ENCODE measurements around the gene PRND. TPM values are rescaled to one million over a fixed set of nuclear protein-coding genes. Genes with fewer than 3 reads are reported as not detected.
A peak's percentile ranks its signal among the peaks of the same experiment; 100 is the strongest.

The PRND gene, protein sequence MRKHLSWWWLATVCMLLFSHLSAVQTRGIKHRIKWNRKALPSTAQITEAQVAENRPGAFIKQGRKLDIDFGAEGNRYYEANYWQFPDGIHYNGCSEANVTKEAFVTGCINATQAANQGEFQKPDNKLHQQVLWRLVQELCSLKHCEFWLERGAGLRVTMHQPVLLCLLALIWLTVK
- total RNA-seq (2014; rRNA removed; shearing (Covaris generic); ENCODE audit: low replicate concordance): not detected in 2 replicates

DNA sequence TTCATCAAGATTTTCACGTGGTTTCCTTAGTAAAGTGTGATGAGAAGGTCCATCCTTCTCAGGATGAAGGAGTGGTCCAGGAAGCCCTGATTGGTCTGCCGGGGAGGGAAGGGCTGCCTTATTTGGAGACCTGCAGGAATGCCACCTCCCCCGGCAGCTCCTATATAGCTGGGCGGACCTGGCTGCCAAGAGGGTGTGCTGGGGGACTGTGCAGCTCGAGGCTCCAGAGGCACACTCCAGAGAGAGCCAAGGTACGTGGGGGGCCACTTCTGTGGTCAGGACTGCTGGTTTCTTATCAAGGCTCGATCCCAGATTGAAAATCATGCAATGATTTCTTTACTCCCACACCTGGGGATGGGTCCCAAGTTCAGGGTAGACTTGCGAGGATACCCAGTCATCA is at the start of gene PRND:
TSS of gene PRND (plus strand) at position 191 of the 400 bp plus-strand sequence. CDS start 2,643 bp downstream, outside the sequence.
- DNase-seq: no peak
- H3K9me2 ChIP-seq (replicated peaks; ENCODE audit: insufficient read depth, low read length): no peaks in the 10 kb centered on the region
- H2AFZ ChIP-seq (ENCODE audit: low read length): peak within 1 kb of the TSS; percentile 92
- H3K27ac ChIP-seq (ENCODE audit: low read length): no peak within 1 kb of the TSS
- H3K4me3 ChIP-seq (ENCODE audit: low read length): peak within 1 kb of the TSS; percentile 53
- no peaks in the 10 kb centered on the region for H4K20me1 ChIP-seq (ENCODE audit: insufficient read depth, low read depth, low read length)
- H3K27me3 ChIP-seq (ENCODE audit: low read length): no peaks in the 10 kb centered on the region
- peaks cover 25% of the 10 kb centered on the region for H3K4me1 ChIP-seq (ENCODE audit: low read length)
- H3K9ac ChIP-seq (ENCODE audit: low read length): peak within 1 kb of the TSS; percentile 50
- H3K36me3 ChIP-seq (ENCODE audit: insufficient read depth, low read length): no peaks in the 10 kb centered on the region
- H3K4me2 ChIP-seq (ENCODE audit: low read depth, low read length, poor library complexity, severe bottlenecking): peak within 1 kb of the TSS; percentile 80
- H3K79me2 ChIP-seq (ENCODE audit: low read length): no peaks in the 10 kb centered on the region
- no peaks in the 10 kb centered on the region for H3K9me3 ChIP-seq (ENCODE audit: low read length)

DNA sequence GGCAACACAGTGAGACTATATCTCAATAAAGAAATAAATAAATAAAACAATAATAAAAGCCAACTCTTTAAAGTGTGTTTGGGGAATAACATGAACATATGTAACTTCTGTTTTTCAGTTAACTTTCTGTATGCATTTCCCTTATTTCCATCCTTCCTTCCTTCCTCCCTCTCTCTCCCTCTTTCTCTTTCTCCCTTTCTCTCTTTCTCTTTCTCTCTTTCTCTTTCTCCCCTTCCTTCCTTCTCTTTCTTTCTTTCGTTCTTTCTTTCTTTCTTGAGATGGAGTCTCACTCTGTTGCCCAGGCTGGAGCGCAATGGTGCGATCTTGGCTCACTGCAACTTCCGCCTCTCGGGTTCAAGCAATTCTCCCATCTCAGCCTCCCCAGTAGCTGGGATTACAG is 48.8 kb upstream of the PRND start:
- Histone ChIP-seq H3K4me3 (ENCODE audit: low read length) (no peak overlapping the region), H3K27me3 (ENCODE audit: low read length) (no peaks in the 10 kb centered on the region), H4K20me1 (ENCODE audit: insufficient read depth, low read depth, low read length) (no peaks in the 10 kb centered on the region)

DNA sequence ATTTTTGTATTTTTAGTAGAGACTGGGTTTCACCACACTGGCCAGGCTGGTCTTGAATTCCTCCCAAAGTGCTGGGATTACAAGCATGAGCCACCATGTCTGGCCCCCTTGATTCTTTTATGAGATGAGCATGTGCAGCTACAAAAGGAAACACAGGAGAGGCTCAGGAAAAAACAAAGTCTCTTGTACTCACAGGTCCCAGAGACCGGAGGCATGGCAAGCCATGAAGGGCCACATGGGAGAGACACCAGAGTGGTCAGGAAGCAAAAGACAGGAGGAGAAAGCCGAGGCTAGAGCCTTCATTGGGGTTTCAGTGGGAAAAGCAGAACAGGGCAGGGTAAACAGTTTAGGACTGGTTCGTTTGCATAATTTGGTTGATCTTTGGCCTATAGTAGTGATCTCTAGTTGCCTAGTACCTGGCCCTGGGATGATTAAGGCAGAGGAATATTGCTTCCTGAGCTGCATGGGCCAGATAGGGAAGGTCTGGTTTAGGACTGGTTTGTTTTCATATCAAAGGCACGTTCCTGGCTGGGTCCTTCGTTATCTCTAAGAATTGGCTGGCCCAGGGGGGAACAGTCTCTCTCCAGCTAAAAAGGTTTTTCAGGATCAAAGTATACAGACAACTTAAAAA is 48.2 kb upstream of the PRND start:
- Histone ChIP-seq H2AFZ (ENCODE audit: low read length) (no peak overlapping the region), H3K36me3 (ENCODE audit: insufficient read depth, low read length) (no peaks in the 10 kb centered on the region), H3K4me2 (ENCODE audit: low read depth, low read length, poor library complexity, severe bottlenecking) (no peak overlapping the region)

More for the DNA sequence above, 48.8 kb upstream of the PRND start:
- Histone ChIP-seq H3K4me2 (ENCODE audit: low read depth, low read length, poor library complexity, severe bottlenecking) (no peak overlapping the region), H3K9me3 (ENCODE audit: low read length) (no peaks in the 10 kb centered on the region), H3K9ac (ENCODE audit: low read length) (no peak overlapping the region), H2AFZ (ENCODE audit: low read length) (no peak overlapping the region), H3K4me1 (ENCODE audit: low read length) (peaks cover 11% of the 10 kb centered on the region), H3K27ac (ENCODE audit: low read length) (no peak overlapping the region), H3K79me2 (ENCODE audit: low read length) (no peaks in the 10 kb centered on the region), H3K9me2 (replicated peaks; ENCODE audit: insufficient read depth, low read length) (no peaks in the 10 kb centered on the region), H3K36me3 (ENCODE audit: insufficient read depth, low read length) (no peaks in the 10 kb centered on the region)
- no peak for DNase-seq

DNA sequence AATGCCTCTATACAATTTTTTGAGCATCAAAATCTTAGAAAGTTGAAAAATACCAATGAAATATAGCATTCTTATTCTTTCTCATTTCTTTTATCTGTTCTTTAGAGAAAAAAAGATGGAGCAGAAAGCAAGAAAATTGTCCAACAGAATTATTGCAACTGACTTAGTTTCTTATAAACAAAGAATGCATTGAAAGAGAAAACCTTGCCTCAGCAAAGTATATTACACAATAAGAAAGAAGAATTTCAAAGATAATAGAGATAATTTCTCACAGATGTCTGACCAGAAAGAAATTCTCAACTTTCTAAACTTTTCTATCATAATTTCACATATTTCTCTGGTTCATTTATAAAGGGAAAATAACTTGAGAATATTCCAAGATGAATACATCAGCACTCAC is 47.0 kb upstream of the PRND start:
- no peaks in the 10 kb centered on the region for H3K79me2 ChIP-seq (ENCODE audit: low read length)
- DNase-seq: no peak
- H3K9me2 ChIP-seq (replicated peaks; ENCODE audit: insufficient read depth, low read length): no peaks in the 10 kb centered on the region
- H3K4me3 ChIP-seq (ENCODE audit: low read length): no peak overlapping the region
- no peaks in the 10 kb centered on the region for H3K27me3 ChIP-seq (ENCODE audit: low read length)
- no peak overlapping the region for H3K9ac ChIP-seq (ENCODE audit: low read length)
- H3K4me1 ChIP-seq (ENCODE audit: low read length): peaks cover 11% of the 10 kb centered on the region
- H3K9me3 ChIP-seq (ENCODE audit: low read length): no peaks in the 10 kb centered on the region
- H3K36me3 ChIP-seq (ENCODE audit: insufficient read depth, low read length): no peaks in the 10 kb centered on the region
- no peak overlapping the region for H2AFZ ChIP-seq (ENCODE audit: low read length)
- no peak overlapping the region for H3K4me2 ChIP-seq (ENCODE audit: low read depth, low read length, poor library complexity, severe bottlenecking)
- H4K20me1 ChIP-seq (ENCODE audit: insufficient read depth, low read depth, low read length): no peaks in the 10 kb centered on the region
- no peak overlapping the region for H3K27ac ChIP-seq (ENCODE audit: low read length)

More for the DNA sequence above, 48.2 kb upstream of the PRND start:
- DNase-seq: no peak
- no peak overlapping the region for H3K4me3 ChIP-seq (ENCODE audit: low read length)
- peaks cover 11% of the 10 kb centered on the region for H3K4me1 ChIP-seq (ENCODE audit: low read length)
- no peaks in the 10 kb centered on the region for H3K9me2 ChIP-seq (replicated peaks; ENCODE audit: insufficient read depth, low read length)
- H3K27me3 ChIP-seq (ENCODE audit: low read length): no peaks in the 10 kb centered on the region
- H3K79me2 ChIP-seq (ENCODE audit: low read length): no peaks in the 10 kb centered on the region
- no peak overlapping the region for H3K9ac ChIP-seq (ENCODE audit: low read length)
- H3K27ac ChIP-seq (ENCODE audit: low read length): no peak overlapping the region
- no peaks in the 10 kb centered on the region for H3K9me3 ChIP-seq (ENCODE audit: low read length)
- no peaks in the 10 kb centered on the region for H4K20me1 ChIP-seq (ENCODE audit: insufficient read depth, low read depth, low read length)

DNA sequence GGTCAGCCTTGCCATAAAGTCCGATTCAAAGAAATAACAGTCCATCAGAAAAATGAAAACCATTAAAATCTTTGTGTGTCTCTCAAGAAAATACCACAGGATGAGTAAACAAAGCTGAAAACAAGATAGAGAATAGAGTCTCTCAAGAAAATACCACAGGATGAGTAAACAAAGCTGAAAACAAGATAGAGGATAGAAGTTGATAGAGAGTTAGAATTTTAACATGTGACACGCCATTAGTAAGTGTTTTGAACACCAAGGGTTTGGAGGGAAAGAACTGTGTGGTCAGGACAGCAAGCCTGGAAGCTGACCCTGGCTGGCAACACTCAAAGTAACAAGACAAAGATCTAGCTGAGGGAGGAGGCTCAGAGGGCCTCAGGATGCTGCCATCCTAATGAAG is 43.9 kb upstream of the PRND start:
- H3K27ac ChIP-seq (ENCODE audit: low read length): no peak overlapping the region
- H2AFZ ChIP-seq (ENCODE audit: low read length): no peak overlapping the region
- no peaks in the 10 kb centered on the region for H3K36me3 ChIP-seq (ENCODE audit: insufficient read depth, low read length)
- no peak for DNase-seq
- H3K4me1 ChIP-seq (ENCODE audit: low read length): peaks cover 11% of the 10 kb centered on the region
- H3K9me2 ChIP-seq (replicated peaks; ENCODE audit: insufficient read depth, low read length): no peaks in the 10 kb centered on the region
- no peaks in the 10 kb centered on the region for H3K27me3 ChIP-seq (ENCODE audit: low read length)
- H3K79me2 ChIP-seq (ENCODE audit: low read length): no peaks in the 10 kb centered on the region
- H3K4me2 ChIP-seq (ENCODE audit: low read depth, low read length, poor library complexity, severe bottlenecking): no peak overlapping the region
- H3K9me3 ChIP-seq (ENCODE audit: low read length): no peaks in the 10 kb centered on the region
- H4K20me1 ChIP-seq (ENCODE audit: insufficient read depth, low read depth, low read length): no peaks in the 10 kb centered on the region
- no peak overlapping the region for H3K4me3 ChIP-seq (ENCODE audit: low read length)
- no peak overlapping the region for H3K9ac ChIP-seq (ENCODE audit: low read length)

DNA sequence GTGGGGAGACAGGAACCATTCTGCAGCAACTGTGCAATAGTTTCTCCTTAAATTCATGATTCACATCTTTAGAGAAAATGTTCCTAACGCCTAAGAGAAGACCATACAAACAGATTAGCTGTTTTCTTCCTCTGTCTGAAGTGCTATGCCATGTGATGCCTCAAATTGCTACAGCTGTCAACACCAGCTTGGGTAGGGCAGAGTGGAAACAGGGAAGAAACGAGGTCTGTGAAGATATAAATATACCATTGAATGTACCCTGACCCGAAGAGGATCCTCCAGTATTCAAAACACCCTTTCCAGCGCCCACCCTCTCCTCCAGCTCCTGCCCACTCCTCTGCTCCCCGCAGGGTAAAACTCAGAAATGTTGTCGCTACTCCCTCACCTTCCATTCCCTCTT is 40.3 kb upstream of the PRND start:
- H3K9me2 ChIP-seq (replicated peaks; ENCODE audit: insufficient read depth, low read length): no peaks in the 10 kb centered on the region
- H3K36me3 ChIP-seq (ENCODE audit: insufficient read depth, low read length): no peaks in the 10 kb centered on the region
- H3K27ac ChIP-seq (ENCODE audit: low read length): no peak overlapping the region
- no peaks in the 10 kb centered on the region for H3K27me3 ChIP-seq (ENCODE audit: low read length)
- no peaks in the 10 kb centered on the region for H3K9me3 ChIP-seq (ENCODE audit: low read length)
- H3K4me3 ChIP-seq (ENCODE audit: low read length): no peak overlapping the region
- no peak overlapping the region for H3K4me2 ChIP-seq (ENCODE audit: low read depth, low read length, poor library complexity, severe bottlenecking)
- no peak for DNase-seq
- H3K4me1 ChIP-seq (ENCODE audit: low read length): peaks cover 6% of the 10 kb centered on the region
- H3K79me2 ChIP-seq (ENCODE audit: low read length): no peaks in the 10 kb centered on the region
- H4K20me1 ChIP-seq (ENCODE audit: insufficient read depth, low read depth, low read length): no peaks in the 10 kb centered on the region
- H3K9ac ChIP-seq (ENCODE audit: low read length): no peak overlapping the region
- no peak overlapping the region for H2AFZ ChIP-seq (ENCODE audit: low read length)

DNA sequence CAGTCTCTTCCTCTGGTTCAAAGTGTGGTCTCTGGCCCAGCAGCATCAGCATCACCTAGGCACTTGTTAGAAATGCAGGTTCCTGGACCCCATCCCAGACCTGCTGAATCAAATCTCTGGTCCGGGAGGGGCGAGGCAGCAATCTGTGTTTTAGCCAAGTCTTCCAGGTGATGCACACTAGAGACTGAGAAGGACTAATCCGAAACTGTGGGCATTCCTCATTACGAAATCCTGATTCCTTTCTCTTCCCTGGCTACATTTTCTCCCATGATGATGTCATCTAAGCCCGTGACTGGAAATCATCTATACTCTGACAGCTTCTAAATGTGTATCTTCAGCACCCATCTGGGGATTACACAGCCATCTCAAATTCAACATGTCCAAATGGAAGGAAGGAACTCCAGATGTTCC is 39.7 kb upstream of the PRND start:
- H3K4me2 ChIP-seq (ENCODE audit: low read depth, low read length, poor library complexity, severe bottlenecking): no peak overlapping the region
- no peak overlapping the region for H2AFZ ChIP-seq (ENCODE audit: low read length)
- no peak overlapping the region for H3K9ac ChIP-seq (ENCODE audit: low read length)
- no peaks in the 10 kb centered on the region for H3K9me2 ChIP-seq (replicated peaks; ENCODE audit: insufficient read depth, low read length)
- DNase-seq: no peak
- no peaks in the 10 kb centered on the region for H3K9me3 ChIP-seq (ENCODE audit: low read length)
- H3K79me2 ChIP-seq (ENCODE audit: low read length): no peaks in the 10 kb centered on the region
- H4K20me1 ChIP-seq (ENCODE audit: insufficient read depth, low read depth, low read length): no peaks in the 10 kb centered on the region
- H3K4me1 ChIP-seq (ENCODE audit: low read length): peaks cover 8% of the 10 kb centered on the region
- no peaks in the 10 kb centered on the region for H3K27me3 ChIP-seq (ENCODE audit: low read length)
- no peak overlapping the region for H3K4me3 ChIP-seq (ENCODE audit: low read length)
- no peaks in the 10 kb centered on the region for H3K36me3 ChIP-seq (ENCODE audit: insufficient read depth, low read length)
- H3K27ac ChIP-seq (ENCODE audit: low read length): no peak overlapping the region

DNA sequence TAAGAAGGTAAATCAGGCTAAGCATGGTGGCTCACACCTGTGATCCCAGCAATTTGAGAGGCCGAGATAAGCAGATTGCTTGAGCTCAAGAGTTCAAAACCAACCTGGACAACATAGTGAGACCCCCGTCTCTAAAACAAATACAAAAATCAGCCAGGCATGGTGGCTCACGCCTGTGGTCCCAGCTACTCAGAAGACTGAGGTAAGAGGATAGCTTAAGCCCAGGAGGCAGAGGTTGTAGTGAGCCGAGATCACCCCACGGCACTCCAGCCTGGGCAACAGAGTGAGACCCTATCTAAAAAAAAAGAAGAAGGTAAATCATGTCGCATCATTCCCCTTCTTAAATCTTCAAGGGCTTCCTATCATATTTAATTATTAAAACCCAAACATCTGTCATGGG is 39.0 kb upstream of the PRND start:
- no peak overlapping the region for H3K9ac ChIP-seq (ENCODE audit: low read length)
- H3K36me3 ChIP-seq (ENCODE audit: insufficient read depth, low read length): no peaks in the 10 kb centered on the region
- no peak for DNase-seq
- no peaks in the 10 kb centered on the region for H3K27me3 ChIP-seq (ENCODE audit: low read length)
- peaks cover 8% of the 10 kb centered on the region for H3K4me1 ChIP-seq (ENCODE audit: low read length)
- no peak overlapping the region for H3K4me2 ChIP-seq (ENCODE audit: low read depth, low read length, poor library complexity, severe bottlenecking)
- no peaks in the 10 kb centered on the region for H4K20me1 ChIP-seq (ENCODE audit: insufficient read depth, low read depth, low read length)
- H3K4me3 ChIP-seq (ENCODE audit: low read length): no peak overlapping the region
- no peak overlapping the region for H2AFZ ChIP-seq (ENCODE audit: low read length)
- no peaks in the 10 kb centered on the region for H3K79me2 ChIP-seq (ENCODE audit: low read length)
- no peaks in the 10 kb centered on the region for H3K9me3 ChIP-seq (ENCODE audit: low read length)
- no peaks in the 10 kb centered on the region for H3K9me2 ChIP-seq (replicated peaks; ENCODE audit: insufficient read depth, low read length)
- no peak overlapping the region for H3K27ac ChIP-seq (ENCODE audit: low read length)
